HG03469 (cell line): ENCODE measurements around the gene SIVA1.
"Not testable (repeated sequence)": the region's sequence is repeated elsewhere in the genome, so short reads cannot be mapped to it uniquely, and the experiment has no call there.

Experiments
- ATAC-seq: cut with Tn5 transposase; IDR thresholded peaks from one replicate; pipeline ENCODE4 v1.9.1; 2021; ENCODE audit warnings: mild to moderate bottlenecking, moderate library complexity, moderate number of reproducible peaks; ENCODE audit not compliant: unreplicated experiment

The SIVA1 gene

DNA sequence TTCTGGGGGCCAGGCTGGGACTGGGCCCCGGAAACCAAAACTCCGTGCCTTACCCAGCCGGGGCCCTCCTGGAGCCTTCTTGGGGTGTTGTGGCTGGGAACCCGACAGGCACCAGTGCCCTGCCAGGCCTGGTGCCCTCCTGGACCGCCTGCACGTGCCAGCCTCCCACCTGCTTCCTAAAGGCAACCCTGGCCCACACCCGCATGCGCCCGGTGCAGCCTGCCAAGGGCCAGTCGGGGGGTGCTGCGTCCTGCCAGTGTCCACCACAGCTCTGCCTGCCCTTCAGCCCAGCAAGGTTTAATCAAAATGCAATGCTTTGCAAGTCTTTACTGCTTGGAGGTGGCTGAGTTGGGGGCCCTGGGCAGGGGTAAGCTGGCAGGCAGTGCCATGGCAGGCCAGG lies 34.1 kb upstream of the SIVA1 start:
- ATAC-seq, result no peak

DNA sequence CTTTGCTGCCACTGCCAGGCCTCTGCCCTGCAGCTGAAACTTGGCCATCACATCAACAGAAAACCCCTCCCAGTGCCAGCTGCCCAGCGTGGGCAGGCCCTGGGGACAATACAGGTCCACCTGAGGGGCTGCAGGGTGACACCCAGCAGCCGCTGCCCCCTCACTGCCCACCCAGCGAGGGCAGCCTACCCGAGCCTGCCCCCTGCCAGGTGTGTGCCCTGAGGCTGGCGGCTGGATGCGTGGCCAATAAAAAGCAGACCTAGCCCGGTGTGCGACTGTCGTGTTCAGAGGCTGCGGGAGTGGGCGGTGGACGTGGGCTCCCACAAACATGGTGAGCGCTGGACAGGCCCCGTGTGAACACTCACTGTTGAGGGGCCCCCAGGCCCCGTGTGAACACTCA lies 33.6 kb upstream of the SIVA1 start:
- no peak for ATAC-seq

DNA sequence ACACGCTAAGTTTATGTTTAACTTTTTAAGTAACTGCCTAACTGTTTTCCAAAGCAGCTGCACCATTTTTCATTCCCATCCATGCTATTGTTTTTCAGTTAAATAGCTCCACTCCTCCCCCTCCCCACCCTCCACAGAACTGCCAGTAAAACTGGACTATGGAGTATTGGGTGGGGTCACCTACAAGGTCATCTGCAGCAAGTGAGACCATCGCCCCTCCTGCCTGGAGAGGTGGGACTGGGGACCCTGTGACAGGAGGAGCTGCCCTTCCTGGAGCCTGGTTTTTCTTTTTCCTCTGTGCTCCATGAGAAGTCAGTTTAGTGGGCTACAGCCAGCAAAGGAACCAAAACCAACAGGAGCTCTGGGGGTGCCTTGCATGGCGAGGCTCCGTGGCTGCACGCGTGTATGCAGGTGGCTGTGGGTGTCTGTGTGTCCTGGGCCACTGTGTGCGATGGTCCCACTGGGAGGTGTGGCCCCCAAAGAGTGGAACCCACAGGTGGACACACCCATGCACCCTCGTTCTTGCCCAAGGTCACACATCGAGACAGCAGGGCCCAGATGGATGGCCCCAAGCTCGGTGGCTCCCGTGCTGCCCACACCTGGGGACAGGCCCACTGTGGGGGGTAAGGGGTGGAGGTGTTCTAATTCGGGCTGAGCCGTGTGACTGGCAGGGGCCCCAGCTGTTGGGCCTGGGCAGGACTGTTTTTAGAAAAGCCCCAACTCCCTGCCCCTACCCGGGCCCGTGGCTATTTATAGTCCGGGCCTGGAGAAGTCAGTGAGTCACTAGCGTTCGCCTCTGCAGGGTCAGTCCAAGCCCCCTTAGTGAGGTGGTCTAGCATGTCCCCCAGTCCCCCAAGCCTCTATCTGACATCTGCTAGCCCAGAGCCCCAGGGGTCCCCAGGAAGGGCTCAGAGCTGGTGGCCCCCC lies 31.2 kb upstream of the SIVA1 start:
- ATAC-seq, result no peak

DNA sequence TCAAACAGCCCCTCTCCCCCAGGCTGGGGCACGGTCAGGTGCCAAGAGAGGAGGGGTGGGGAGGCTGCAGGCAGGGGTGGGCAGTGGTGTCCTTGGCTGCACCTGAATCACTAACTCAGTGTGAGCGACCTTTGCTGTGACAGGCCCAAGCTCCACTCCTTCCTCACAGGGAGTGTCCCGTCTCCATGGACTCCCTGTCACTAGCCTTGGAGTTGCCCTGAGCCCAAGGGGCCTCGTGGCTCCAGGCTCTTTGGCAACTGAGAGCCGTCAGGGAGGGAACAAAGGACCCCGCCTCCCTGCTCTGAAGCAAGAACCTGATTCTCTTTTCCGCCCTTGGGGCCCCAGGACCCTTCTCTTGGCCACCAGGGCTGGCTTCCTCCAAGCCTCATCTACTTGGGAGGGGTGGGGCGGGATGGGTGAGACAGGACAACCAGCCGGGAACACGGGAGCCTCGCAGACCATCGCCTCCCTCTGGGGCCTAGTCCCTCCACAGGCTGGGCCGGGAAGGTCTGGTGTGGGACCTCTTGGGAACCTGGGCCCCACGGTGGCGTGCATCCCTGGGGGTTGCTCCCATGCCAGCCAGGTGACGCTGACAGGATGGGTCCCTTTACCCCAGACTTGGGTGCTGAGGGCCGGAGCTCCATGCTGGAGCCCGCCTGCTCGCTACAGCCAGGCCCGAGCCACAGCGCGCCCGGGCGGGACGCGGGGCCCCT lies 29.9 kb upstream of the SIVA1 start:
- no peak for ATAC-seq

DNA sequence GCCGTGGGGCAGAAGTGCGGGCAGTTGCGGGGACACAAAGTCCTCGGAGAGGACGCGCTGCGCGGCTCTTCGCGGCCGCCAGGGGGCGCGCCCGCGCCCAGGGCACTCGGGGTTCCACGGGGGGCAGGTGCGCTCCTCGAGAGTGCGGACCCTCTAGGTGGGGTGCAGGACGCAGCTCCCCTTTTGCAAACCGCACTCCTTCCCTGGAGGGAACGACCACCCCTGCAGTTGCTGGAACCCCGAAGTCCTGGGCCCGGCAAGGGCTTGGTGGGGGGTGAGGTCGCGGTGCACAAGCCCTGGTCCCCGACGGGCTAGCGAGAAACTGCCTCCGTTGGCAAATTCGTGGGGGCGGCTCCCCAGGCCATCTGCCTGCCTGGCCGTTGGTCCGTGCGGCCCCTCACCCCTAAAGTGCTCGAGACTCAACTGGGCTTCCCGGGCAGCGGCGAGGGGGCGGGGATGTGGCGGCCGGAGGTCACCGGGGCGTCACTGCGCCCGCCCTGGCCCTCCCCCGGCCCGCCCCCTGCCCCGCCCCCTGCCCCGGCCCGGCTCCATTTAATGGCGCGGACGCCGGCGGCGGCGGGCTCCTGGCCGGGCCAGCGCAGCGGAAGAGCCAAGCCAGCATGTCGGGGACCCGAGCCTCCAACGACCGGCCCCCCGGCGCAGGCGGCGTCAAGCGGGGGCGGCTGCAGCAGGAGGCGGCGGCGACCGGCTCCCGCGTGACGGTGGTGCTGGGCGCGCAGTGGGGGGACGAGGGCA lies 29.1 kb upstream of the SIVA1 start, which contains the start of gene ADSS1:
ADSS1 (plus strand) TSS at position 579 of the 756 bp plus-strand sequence; CDS start at position 621, 42 bp downstream.
- no peak for ATAC-seq

DNA sequence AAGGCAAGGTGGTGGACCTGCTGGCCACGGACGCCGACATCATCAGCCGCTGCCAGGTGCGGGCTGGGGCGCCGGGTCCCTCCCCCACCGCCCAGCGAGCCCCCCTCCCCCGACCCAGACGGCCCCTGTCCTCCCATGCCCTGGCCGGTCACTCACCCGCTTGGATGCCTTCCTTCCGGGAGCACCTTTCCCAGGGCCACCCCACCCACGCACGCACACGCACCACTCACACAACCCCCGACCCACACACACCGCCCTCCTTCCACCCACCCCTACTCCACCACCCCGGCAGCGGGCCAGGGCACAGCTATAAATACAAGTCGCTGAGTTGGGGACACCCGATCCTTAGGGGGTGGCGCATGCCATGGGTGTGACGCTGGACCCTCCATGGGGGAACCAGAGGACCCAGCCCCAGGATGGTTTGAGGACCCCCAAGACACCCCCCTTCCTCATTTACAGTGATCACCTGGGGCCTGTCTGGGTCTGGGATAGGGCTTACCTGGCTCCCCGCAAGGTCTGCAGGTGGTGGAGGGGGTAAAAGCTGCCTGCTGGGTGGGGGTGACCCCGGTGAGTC lies 28.5 kb upstream of the SIVA1 start:
- no peak for ATAC-seq

DNA sequence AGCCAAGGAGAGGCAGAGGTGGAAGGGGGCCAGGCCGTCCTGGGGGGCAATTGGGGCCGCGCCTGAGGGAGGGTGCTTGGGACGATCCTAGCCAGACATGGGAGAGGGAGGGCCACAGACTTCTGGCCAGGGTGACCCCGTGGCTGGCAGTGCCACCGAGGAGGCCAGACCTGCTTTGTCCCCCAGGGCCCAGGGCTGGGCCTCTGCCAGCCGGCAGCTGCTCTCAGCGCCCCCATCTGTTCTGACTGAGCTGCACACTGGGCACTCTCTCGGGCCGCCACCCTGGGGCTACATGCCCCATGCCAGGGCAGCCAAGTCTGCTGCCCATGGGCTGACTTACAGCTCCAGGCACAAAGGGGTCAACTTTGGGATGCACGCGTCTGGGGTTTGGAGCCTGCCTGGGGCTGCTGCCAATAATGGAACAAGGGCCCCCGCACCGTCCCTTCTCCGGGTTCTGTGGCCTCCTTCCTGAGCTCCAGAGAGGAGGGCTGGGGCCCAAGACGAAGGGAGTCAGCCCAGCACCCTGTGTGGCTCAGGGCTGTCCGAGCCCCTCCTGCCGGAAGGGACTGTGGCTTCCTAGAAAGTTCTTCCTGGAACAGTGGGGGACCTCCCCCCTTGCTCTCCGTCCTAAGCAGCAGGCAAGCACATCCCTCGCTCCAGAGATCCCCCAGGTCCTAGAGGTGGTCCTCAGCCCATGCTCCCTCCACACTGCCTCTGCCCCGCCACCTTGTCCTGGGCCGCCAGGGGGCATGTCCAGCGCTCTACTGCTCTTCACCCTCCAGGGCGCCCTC lies 27.8 kb upstream of the SIVA1 start:
- ATAC-seq, result no peak

DNA sequence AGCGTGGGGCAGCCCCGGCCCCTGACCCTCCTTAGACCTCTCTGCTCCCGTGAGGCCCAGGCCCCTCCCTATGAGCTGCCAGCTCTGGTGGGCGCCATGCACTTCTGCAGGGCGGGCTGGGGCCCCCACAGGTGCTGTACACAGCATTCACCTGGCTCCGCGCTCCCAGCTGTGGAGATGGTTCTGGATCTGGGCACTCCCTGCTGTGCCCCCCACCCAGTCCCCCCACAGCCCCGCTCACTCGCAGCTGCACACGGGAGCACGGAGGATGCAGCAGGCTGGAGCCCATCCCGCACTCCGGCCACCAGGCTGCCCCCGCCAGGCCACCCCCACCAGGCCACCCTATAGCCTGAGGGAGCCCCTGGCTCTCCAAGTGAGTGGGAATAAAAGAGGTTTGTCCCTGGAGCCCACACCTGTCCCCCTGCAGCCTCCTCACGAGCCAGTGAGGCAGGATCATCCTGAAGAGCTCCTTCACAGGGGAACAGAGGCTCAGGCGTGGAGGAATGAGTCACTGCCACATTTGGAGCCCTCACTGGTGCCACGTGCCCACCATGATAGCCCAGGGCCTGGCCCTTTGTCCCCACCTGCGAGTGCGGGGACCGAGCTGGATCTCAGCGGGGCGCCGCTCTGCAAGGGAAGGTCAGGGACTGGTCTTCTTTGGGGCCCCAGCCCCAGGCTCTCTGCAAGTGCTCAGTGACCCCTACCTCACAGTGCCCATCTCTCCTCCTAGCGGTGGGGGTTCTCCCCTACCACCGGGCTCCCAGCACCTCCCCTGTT lies 27.0 kb upstream of the SIVA1 start:
- ATAC-seq, result no peak

DNA sequence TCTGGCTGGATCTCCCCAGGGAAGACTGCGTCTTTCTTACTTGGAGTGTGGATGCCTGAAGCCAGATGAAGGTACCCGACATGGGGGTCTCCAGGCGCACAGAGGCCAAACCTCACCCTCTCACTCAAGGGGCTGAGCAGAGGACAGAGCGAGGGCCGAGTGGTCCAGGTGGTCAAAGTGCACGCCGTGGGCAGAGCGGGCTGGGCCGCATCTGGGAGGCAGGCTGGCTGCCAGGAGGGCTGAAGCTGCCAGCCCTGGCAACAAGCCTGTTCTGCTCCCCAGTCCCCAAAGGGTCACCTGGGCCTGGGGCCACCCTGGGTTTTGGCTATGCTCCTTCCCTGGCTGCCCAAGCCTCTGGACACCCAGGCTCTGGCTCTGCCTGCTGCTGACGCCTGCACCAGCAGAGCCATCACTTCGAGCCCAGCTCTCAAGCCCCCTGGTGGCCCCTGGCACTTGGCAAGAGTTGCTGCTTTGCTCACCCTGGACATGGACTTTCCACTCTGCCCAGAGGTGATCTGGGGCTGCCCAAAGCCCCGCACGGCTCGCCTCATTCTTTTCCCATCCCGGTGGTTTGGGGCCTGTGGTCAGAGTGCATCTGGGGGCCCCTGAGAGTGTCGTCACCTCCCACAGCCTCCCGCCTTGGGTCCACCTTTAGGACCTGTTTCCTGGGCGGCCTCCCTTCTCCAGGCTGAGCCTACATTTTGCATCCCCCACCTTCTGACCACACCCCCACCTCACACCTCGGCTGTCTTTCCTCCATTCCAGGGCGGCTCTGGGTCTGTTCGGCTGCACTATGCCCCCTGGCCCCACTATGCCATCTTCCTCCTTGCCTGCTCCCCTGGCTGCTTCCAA lies 26.1 kb upstream of the SIVA1 start:
- ATAC-seq, result no peak

DNA sequence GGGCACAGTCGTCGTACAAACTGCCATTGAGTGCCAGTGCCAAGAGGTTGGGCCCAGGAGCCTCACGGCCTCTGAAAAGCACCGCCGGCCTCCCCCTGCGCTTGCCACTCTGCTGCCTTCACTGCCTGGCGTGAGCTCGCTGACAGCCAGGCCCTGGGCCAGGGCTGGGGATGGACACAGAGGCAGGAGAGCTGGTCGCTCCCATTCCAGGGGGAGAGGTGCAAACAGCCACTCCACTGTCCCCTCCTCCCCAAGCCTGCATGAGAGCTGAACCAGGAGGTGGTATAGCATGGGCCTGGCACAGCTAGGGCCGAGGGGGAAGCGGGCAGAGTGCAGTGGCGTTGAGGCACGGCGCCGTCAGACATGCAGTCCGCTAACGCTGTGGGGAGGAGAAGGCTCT lies 24.3 kb upstream of the SIVA1 start:
- ATAC-seq, result no peak

DNA sequence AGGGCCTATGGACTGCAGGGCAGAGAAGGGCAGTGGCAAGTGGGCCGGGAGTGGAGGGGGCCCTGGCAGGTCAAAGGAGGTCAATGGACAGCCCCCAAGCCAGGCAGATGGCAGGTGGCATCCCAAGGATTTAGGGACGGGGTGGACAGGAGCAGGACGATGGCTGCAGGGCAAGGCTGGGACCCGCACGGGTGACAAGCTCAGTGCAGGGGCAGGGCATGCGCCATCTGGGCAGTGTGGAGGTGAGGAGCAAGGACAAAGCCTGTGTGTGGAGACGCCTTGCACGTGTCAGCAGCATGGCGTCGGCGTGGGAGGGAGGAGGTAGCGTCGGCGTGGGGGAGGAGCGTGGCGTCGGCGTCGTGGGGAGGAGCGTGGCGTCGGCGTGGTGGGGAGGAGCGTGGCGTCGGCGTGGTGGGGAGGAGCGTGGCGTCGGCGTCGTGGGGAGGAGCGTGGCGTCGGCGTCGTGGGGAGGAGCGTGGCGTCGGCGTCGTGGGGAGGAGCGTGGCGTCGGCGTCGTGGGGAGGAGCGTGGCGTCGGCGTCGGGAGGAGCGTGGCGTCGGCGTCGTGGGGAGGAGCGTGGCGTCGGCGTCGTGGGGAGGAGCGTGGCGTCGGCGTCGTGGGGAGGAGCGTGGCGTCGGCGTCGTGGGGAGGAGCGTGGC lies 23.6 kb upstream of the SIVA1 start:
- ATAC-seq, result not testable (repeated sequence)

DNA sequence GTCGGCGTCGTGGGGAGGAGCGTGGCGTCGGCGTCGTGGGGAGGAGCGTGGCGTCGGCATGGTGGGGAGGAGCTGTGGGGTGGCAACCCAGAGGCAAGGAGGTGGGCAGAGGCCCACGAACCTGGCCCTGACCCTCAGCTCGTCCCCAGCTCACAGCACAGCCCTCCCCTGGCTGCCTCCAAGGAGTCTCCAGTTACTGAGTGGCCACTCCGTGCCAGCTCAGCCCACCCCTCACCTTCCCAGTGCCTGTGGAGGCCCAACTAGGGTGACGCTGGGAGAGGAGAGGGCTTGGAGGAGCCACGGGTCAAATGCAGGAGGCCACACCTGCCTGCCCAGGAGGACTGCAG lies 23.1 kb upstream of the SIVA1 start:
- no peak for ATAC-seq

DNA sequence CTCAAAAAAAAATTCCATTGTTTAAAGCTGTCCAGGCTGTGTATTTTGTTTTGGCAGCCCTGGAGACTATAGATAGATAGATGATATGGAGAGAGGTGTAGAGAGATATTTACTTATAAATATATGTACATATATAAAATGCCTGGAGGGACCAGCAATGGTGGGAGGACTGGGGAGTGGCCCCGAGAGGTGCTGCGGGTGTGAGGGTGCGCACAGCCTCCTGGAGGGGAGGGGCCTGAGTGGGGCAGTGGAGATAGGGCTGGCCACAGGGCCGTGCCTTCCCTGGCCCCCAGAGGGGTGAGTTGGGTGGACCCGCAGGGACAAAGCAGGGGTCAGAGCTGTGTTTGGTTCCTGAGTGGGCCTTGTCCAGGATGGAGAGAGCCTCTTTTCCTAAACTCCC lies 22.5 kb upstream of the SIVA1 start:
- ATAC-seq, result no peak

DNA sequence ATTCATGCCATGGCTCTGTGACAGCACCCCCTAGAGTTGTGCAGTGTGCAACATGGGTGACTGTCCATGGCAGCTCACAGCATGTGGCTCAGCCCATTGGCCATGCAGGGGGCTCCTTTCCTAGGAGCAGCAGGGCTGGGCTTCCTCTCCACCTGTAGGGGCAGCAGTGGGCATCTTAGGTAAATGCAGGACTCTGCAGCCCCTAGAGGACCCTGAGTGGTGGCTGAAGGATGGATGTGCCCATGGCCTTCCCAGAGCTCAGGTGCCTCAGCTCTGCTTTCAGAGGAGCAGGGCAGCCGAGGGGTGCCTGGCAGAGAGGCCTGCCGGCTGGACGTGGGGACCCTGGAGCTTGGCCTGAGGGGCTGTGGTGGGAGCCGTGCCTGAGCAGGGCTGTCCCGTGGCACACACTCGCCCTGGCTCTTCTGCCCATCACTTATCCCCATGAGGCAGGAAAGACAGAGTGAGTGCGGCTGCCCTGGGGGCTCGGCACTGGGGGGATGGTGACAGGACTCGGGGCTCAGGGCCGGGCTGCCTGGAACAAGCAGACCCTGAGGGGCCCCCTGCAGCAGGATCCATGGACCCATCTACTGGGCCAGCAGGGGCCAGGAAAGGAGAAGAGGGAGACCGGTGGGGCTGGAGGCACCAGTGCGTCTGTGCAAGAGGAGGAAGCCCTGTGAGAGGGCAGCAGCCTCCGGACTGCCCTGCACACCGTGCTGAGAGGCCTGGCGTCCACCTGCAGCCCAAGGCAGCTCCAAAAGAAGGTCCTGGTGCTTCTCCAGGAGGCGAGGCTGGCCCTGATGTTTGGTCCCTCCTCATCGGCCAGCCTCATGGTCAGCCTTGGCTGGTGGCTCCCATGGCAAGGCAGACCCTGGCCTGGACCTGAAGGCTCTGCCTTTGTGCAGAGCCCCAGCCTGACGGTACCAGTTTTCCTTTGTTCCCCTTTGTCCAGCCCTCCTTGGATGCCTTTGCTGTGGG lies 21.3 kb upstream of the SIVA1 start:
- no peak for ATAC-seq

DNA sequence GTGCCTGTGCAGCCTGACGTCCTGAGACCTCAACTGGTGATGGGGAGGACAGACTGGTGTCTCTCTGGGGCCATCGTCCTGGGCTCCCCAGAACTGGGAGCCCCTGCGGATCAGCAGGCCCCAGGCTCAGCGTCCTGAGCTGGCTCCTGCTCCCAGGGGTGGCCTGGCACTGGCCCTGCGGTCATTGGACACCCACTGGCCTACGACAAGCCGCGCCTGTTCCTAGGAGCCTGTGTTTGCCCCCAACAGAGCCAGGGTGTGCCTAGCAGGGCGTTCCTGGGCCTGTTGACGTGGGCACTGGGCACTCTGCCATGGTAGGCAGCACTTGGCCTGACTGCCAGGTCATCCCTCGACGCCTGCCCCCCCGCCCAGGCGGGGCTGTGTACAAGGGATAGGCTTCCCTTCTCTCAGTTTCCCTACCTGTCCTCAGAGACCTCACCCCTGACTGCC lies 20.6 kb upstream of the SIVA1 start:
- ATAC-seq, result no peak

DNA sequence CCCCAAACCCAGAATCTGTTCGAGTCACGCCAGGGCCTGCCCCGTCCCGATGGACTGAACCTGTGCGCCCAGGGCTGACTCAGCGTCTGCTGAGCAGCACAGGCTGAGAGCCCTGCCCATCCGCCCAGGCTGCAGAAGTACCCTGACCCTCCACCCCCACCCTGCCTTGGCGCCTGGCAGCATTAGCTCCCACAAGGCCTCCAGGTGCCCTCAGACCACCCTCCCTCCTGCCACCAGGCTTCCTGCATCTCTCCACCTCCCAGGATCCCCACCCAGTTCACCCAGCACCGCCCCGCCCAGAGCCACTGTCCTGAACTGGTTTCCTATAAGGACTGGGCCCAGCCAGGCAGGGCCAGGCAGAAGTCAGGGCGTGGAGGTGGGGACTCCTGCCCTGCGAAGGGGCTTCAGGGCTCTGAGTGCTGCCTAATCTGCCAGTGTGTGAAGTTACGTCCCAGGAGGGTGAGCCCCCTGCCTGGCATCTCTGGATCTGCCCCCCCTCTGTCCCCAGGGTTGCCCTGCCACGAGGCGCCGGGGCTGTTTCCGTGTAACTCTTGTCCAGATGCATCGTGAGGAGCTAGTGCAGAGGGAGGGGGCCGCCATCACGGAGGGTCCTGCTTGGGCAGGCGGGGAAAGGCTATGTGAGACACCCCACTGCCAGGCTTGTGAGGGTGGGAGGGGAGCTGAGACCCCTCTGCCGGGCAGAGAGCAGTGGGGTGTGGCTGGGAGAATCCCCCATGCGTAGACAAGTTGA lies 19.8 kb upstream of the SIVA1 start:
- ATAC-seq, result no peak
